PC-9 (cell line): ENCODE measurements around the gene NSD2.

Experiments
- CTCF ChIP-seq: fragments of 200-600 bp; sonication (generic); conservative IDR thresholded peaks from 2 replicates; pipeline ENCODE4 v1.6.1; 2017; ENCODE audit warnings: mixed run types, antibody characterized with exemption, mild to moderate bottlenecking, moderate library complexity
- EZH2 ChIP-seq: fragments of 200-600 bp; sonication (generic); IDR thresholded peaks from 2 replicates; pipeline ENCODE4 v1.8.0; 2017; ENCODE audit warnings: antibody characterized with exemption, low read depth

GRCh38 chr4:1950369-1950768 lies 79.2 kb downstream of the NSD2 start:
- no peak for TF ChIP-seq CTCF
- TF ChIP-seq EZH2 = no peak
